ENCODE measurements around the gene SOX6. TPM values are rescaled to one million over a fixed set of nuclear protein-coding genes. Genes with fewer than 3 reads are reported as not detected.

SOX6 gene
- total and polyA plus RNA-seq, 2 experiments from 2014 or later, result 0.03 to 0.66 TPM

DNA sequence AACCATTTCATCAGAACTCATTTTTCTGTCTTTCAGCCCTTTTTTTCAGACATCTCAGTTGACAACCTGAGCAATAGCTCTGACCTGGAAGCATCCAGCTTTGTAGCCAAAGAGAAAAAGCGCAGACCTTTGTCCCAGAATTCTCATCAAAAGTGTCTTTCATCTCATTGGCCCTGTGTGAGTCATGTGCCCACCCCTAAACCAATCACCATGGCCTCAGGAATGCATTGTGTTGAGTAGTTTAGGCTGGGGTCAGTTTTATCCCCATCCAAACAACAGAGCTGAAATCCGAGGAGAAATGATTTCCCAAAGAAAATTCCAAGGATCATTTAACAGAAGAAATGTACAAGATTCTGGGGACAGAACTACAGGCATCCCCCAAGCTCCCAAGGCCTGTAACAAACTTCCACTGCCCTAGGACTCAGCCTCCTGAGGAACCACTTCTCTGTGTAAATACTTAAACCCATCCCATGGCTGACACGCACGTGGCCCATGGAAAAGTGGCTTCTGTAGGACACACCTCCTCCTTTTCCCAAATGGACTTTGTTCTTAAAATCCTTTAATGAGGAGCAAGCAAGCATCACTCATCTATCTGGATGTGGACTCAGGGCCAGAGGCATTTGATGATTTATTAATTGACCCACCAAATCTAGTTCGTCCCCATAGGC is 429.0 kb downstream of the SOX6 start:
- TF ChIP-seq JUNB (IDR thresholded peaks at IDR 0.05; ENCODE audit: unreplicated experiment) (no peak), EZH2 (IDR thresholded peaks at IDR 0.05; ENCODE audit: low read depth, unreplicated experiment) (no peak), NANOG (IDR thresholded peaks at IDR 0.05; ENCODE audit: borderline replicate concordance) (no peak), CREB1 (CRISPR knock-in tag; IDR thresholded peaks at IDR 0.05; ENCODE audit: low read depth) (no peak), ZNF331 (CRISPR knock-in tag; IDR thresholded peaks at IDR 0.05; ENCODE audit: low read depth) (no peak), STAT1 (IDR thresholded peaks at IDR 0.05; ENCODE audit: unreplicated experiment) (no peak), POLR2AphosphoS5 (IDR thresholded peaks at IDR 0.05; ENCODE audit: low read depth) (no peak), ZNF114 (CRISPR knock-in tag; IDR thresholded peaks at IDR 0.05) (no peak), EZH2phosphoT487 (IDR thresholded peaks at IDR 0.05; ENCODE audit: unreplicated experiment) (no peak)
- TF ChIP-seq, protein P1, sequence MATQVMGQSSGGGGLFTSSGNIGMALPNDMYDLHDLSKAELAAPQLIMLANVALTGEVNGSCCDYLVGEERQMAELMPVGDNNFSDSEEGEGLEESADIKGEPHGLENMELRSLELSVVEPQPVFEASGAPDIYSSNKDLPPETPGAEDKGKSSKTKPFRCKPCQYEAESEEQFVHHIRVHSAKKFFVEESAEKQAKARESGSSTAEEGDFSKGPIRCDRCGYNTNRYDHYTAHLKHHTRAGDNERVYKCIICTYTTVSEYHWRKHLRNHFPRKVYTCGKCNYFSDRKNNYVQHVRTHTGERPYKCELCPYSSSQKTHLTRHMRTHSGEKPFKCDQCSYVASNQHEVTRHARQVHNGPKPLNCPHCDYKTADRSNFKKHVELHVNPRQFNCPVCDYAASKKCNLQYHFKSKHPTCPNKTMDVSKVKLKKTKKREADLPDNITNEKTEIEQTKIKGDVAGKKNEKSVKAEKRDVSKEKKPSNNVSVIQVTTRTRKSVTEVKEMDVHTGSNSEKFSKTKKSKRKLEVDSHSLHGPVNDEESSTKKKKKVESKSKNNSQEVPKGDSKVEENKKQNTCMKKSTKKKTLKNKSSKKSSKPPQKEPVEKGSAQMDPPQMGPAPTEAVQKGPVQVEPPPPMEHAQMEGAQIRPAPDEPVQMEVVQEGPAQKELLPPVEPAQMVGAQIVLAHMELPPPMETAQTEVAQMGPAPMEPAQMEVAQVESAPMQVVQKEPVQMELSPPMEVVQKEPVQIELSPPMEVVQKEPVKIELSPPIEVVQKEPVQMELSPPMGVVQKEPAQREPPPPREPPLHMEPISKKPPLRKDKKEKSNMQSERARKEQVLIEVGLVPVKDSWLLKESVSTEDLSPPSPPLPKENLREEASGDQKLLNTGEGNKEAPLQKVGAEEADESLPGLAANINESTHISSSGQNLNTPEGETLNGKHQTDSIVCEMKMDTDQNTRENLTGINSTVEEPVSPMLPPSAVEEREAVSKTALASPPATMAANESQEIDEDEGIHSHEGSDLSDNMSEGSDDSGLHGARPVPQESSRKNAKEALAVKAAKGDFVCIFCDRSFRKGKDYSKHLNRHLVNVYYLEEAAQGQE (IDR thresholded peaks at IDR 0.05; ENCODE audit: unreplicated experiment), result no peak
- TF ChIP-seq, protein P2, sequence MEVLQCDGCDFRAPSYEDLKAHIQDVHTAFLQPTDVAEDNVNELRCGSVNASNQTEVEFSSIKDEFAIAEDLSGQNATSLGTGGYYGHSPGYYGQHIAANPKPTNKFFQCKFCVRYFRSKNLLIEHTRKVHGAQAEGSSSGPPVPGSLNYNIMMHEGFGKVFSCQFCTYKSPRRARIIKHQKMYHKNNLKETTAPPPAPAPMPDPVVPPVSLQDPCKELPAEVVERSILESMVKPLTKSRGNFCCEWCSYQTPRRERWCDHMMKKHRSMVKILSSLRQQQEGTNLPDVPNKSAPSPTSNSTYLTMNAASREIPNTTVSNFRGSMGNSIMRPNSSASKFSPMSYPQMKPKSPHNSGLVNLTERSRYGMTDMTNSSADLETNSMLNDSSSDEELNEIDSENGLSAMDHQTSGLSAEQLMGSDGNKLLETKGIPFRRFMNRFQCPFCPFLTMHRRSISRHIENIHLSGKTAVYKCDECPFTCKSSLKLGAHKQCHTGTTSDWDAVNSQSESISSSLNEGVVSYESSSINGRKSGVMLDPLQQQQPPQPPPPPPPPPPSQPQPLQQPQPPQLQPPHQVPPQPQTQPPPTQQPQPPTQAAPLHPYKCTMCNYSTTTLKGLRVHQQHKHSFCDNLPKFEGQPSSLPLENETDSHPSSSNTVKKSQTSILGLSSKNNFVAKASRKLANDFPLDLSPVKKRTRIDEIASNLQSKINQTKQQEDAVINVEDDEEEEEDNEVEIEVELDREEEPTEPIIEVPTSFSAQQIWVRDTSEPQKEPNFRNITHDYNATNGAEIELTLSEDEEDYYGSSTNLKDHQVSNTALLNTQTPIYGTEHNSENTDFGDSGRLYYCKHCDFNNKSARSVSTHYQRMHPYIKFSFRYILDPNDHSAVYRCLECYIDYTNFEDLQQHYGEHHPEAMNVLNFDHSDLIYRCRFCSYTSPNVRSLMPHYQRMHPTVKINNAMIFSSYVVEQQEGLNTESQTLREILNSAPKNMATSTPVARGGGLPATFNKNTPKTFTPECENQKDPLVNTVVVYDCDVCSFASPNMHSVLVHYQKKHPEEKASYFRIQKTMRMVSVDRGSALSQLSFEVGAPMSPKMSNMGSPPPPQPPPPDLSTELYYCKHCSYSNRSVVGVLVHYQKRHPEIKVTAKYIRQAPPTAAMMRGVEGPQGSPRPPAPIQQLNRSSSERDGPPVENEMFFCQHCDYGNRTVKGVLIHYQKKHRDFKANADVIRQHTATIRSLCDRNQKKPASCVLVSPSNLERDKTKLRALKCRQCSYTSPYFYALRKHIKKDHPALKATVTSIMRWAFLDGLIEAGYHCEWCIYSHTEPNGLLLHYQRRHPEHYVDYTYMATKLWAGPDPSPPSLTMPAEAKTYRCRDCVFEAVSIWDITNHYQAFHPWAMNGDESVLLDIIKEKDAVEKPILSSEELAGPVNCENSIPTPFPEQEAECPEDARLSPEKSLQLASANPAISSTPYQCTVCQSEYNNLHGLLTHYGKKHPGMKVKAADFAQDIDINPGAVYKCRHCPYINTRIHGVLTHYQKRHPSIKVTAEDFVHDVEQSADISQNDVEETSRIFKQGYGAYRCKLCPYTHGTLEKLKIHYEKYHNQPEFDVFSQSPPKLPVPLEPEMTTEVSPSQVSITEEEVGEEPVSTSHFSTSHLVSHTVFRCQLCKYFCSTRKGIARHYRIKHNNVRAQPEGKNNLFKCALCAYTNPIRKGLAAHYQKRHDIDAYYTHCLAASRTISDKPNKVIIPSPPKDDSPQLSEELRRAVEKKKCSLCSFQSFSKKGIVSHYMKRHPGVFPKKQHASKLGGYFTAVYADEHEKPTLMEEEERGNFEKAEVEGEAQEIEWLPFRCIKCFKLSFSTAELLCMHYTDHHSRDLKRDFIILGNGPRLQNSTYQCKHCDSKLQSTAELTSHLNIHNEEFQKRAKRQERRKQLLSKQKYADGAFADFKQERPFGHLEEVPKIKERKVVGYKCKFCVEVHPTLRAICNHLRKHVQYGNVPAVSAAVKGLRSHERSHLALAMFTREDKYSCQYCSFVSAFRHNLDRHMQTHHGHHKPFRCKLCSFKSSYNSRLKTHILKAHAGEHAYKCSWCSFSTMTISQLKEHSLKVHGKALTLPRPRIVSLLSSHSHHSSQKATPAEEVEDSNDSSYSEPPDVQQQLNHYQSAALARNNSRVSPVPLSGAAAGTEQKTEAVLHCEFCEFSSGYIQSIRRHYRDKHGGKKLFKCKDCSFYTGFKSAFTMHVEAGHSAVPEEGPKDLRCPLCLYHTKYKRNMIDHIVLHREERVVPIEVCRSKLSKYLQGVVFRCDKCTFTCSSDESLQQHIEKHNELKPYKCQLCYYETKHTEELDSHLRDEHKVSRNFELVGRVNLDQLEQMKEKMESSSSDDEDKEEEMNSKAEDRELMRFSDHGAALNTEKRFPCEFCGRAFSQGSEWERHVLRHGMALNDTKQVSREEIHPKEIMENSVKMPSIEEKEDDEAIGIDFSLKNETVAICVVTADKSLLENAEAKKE (CRISPR knock-in tag; IDR thresholded peaks at IDR 0.05), result no peak
- TF ChIP-seq, protein P3, sequence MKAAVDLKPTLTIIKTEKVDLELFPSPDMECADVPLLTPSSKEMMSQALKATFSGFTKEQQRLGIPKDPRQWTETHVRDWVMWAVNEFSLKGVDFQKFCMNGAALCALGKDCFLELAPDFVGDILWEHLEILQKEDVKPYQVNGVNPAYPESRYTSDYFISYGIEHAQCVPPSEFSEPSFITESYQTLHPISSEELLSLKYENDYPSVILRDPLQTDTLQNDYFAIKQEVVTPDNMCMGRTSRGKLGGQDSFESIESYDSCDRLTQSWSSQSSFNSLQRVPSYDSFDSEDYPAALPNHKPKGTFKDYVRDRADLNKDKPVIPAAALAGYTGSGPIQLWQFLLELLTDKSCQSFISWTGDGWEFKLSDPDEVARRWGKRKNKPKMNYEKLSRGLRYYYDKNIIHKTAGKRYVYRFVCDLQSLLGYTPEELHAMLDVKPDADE (IDR thresholded peaks at IDR 0.05), result no peak
- TF ChIP-seq, protein P4, sequence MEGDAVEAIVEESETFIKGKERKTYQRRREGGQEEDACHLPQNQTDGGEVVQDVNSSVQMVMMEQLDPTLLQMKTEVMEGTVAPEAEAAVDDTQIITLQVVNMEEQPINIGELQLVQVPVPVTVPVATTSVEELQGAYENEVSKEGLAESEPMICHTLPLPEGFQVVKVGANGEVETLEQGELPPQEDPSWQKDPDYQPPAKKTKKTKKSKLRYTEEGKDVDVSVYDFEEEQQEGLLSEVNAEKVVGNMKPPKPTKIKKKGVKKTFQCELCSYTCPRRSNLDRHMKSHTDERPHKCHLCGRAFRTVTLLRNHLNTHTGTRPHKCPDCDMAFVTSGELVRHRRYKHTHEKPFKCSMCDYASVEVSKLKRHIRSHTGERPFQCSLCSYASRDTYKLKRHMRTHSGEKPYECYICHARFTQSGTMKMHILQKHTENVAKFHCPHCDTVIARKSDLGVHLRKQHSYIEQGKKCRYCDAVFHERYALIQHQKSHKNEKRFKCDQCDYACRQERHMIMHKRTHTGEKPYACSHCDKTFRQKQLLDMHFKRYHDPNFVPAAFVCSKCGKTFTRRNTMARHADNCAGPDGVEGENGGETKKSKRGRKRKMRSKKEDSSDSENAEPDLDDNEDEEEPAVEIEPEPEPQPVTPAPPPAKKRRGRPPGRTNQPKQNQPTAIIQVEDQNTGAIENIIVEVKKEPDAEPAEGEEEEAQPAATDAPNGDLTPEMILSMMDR (conservative IDR thresholded peaks at IDR 0.05; ENCODE audit: low read depth in 2 of 2), result no peak
- peaks cover 6% of the 10 kb centered on the region for H3K27me3 Mint-ChIP-seq (ENCODE audit: insufficient read depth, low read depth, poor library complexity)
- Histone ChIP-seq H3K36me3 (ENCODE audit: insufficient read depth) (no peaks in the 10 kb centered on the region), H4K20me1 (replicated peaks; ENCODE audit: insufficient read depth) (no peaks in the 10 kb centered on the region), H3K27ac (ENCODE audit: low read depth) (no peak overlapping the region), H2AFZ (no peak overlapping the region), H3F3A (replicated peaks; ENCODE audit: low read depth) (no peaks in the 10 kb centered on the region), H3K4me1 (ENCODE audit: insufficient read depth) (no peaks in the 10 kb centered on the region), H3K4me3 (no peak overlapping the region), H3K9me2 (ENCODE audit: insufficient read depth) (peaks cover 7% of the 10 kb centered on the region; the same call in 1 of the 2 replicates), H3K79me2 (replicated peaks; ENCODE audit: insufficient read depth) (no peaks in the 10 kb centered on the region), H3K27me3 (ENCODE audit: insufficient read depth) (no peaks in the 10 kb centered on the region), H3K4me2 (no peak overlapping the region)
- H3K9me3 Mint-ChIP-seq, result no peaks in the 10 kb centered on the region; the same call in 2 of the 3 replicates
- DNase-seq (ENCODE audit: low spot score) (no peak), ATAC-seq (no peak)
- no peak overlapping the region for H3K27ac Mint-ChIP-seq
- no peaks in the 10 kb centered on the region for H3K4me1 Mint-ChIP-seq
- no peak overlapping the region for H3K4me3 Mint-ChIP-seq
- no peaks in the 10 kb centered on the region for H3K36me3 Mint-ChIP-seq (ENCODE audit: low read depth)

All from GM23338 (cell line).